Measurements from ENCODE around the gene CFAP298. TPM values are rescaled to one million over a fixed set of nuclear protein-coding genes. Genes with fewer than 3 reads are reported as not detected.

The CFAP298 gene
- total and polyA plus RNA-seq, 3 donors from 2014 or later: 55.6 to 114 (median 60.2) TPM

GRCh38 chr21:32576011-32576410, 36.2 kb downstream of the CFAP298 start:
- intact Hi-C loops (cut with DNase I; ENCODE audit: low total_unique reads): no loop called here

GRCh38 chr21:32574946-32575925, 36.9 kb downstream of the CFAP298 start:
- intact Hi-C loops (cut with DNase I; ENCODE audit: low total_unique reads): no loop called here
- H3K36me3 ChIP-seq (ENCODE audit: low read depth, missing control alignments): no peaks in the 10 kb centered on the region
- H3K27me3 ChIP-seq: no peaks in the 10 kb centered on the region
- H3K4me1 ChIP-seq: no peaks in the 10 kb centered on the region
- no peak overlapping the region for H3K4me3 ChIP-seq
- WGBS, 2 donors: 91 to 92% methylated on average over 20 to 25 of the region's 26 CpGs
- no peaks in the 10 kb centered on the region for H3K9me3 ChIP-seq
- no peak overlapping the region for H3K27ac ChIP-seq
- DNase-seq: no peak
- TF ChIP-seq POLR2A (IDR thresholded peaks at IDR 0.05): no peak
- TF ChIP-seq CTCF (IDR thresholded peaks at IDR 0.05): no peak

More at GRCh38 chr21:32576011-32576410, 36.2 kb downstream of the CFAP298 start:
- no peaks in the 10 kb centered on the region for H3K9me3 ChIP-seq
- no peaks in the 10 kb centered on the region for H3K4me1 ChIP-seq
- TF ChIP-seq POLR2A (IDR thresholded peaks at IDR 0.05) (no peak), CTCF (IDR thresholded peaks at IDR 0.05) (no peak)
- no peaks in the 10 kb centered on the region for H3K27me3 ChIP-seq
- no peak for DNase-seq
- H3K4me3 ChIP-seq: no peak overlapping the region
- no peak overlapping the region for H3K27ac ChIP-seq
- H3K36me3 ChIP-seq (ENCODE audit: low read depth, missing control alignments): no peaks in the 10 kb centered on the region
- WGBS, 2 donors: 89 to 95% methylated on average over 11 of the region's 11 CpGs

- no peaks in the 10 kb centered on the region for H3K27me3 ChIP-seq
- H3K4me1 ChIP-seq: peaks cover 6% of the 10 kb centered on the region
- intact Hi-C loops (cut with DNase I; ENCODE audit: low total_unique reads): no loop called here
- no peak overlapping the region for H3K4me3 ChIP-seq
- no peak overlapping the region for H3K27ac ChIP-seq
- H3K9me3 ChIP-seq: no peaks in the 10 kb centered on the region
- TF ChIP-seq CTCF (IDR thresholded peaks at IDR 0.05): no peak
- TF ChIP-seq POLR2A (IDR thresholded peaks at IDR 0.05): no peak
- no peaks in the 10 kb centered on the region for H3K36me3 ChIP-seq (ENCODE audit: low read depth, missing control alignments)
- 68 to 70% methylated on average over 20 to 25 of the region's 25 CpGs for WGBS, 2 donors
- no peak for DNase-seq
Observed at GRCh38 chr21:32572574-32573420, 39.4 kb downstream of the CFAP298 start.

GRCh38 chr21:32570456-32570855, 41.7 kb downstream of the CFAP298 start:
- no peaks in the 10 kb centered on the region for H3K27me3 ChIP-seq
- H3K27ac ChIP-seq: no peak overlapping the region
- no peak overlapping the region for H3K4me3 ChIP-seq
- WGBS, 2 donors: 80 to 86% methylated on average over 3 of the region's 3 CpGs
- no peak for TF ChIP-seq POLR2A (IDR thresholded peaks at IDR 0.05)
- no peak for TF ChIP-seq CTCF (IDR thresholded peaks at IDR 0.05)
- no peak for DNase-seq
- intact Hi-C loops (cut with DNase I; ENCODE audit: low total_unique reads): no loop called here
- H3K36me3 ChIP-seq (ENCODE audit: low read depth, missing control alignments): no peaks in the 10 kb centered on the region
- H3K9me3 ChIP-seq: no peaks in the 10 kb centered on the region
- peaks cover 6% of the 10 kb centered on the region for H3K4me1 ChIP-seq
